ENCODE data around the gene CPLX1. TPM values are rescaled to one million over a fixed set of nuclear protein-coding genes. Genes with fewer than 3 reads are reported as not detected.

CPLX1 gene
- total RNA-seq, 1 donor = not detected

DNA sequence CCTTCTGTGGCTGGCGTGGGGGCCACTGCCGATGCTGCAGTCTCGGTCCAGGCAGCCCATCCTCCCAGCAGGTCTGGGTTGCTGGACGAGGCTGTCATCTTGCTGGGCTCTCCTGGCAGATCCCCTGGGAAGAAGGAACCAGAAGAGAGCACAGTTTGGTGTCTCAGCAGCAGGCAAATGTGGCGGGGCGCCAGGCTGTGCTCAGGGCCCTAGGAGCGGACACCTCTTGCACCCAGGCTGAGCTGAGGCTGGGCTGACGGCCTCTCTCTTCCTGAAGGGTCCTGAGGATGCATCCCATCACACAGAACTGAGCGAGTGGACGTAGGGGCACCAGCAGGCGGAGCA, 39.2 kb upstream of the CPLX1 start:
- Histone ChIP-seq H3K9me3 (ENCODE audit: low read depth, low read length) (no peaks in the 10 kb centered on the region), H2AFZ (ENCODE audit: low read length) (no peak overlapping the region), H3K4me2 (ENCODE audit: insufficient read depth, low read length) (no peak overlapping the region), H3K27ac (ENCODE audit: low read depth, low read length) (no peak overlapping the region), H4K20me1 (ENCODE audit: insufficient read depth, low read length) (peaks cover 5% of the 10 kb centered on the region), H3K36me3 (ENCODE audit: insufficient read depth, low read length) (peaks cover 42% of the 10 kb centered on the region), H3K4me1 (ENCODE audit: insufficient read depth, low read length) (no peaks in the 10 kb centered on the region), H3K4me3 (ENCODE audit: insufficient read depth, low read length) (no peak overlapping the region), H3K79me2 (ENCODE audit: insufficient read depth, low read length) (no peaks in the 10 kb centered on the region), H3K27me3 (ENCODE audit: insufficient read depth, low read length) (no peaks in the 10 kb centered on the region)
- TF ChIP-seq, protein P1, sequence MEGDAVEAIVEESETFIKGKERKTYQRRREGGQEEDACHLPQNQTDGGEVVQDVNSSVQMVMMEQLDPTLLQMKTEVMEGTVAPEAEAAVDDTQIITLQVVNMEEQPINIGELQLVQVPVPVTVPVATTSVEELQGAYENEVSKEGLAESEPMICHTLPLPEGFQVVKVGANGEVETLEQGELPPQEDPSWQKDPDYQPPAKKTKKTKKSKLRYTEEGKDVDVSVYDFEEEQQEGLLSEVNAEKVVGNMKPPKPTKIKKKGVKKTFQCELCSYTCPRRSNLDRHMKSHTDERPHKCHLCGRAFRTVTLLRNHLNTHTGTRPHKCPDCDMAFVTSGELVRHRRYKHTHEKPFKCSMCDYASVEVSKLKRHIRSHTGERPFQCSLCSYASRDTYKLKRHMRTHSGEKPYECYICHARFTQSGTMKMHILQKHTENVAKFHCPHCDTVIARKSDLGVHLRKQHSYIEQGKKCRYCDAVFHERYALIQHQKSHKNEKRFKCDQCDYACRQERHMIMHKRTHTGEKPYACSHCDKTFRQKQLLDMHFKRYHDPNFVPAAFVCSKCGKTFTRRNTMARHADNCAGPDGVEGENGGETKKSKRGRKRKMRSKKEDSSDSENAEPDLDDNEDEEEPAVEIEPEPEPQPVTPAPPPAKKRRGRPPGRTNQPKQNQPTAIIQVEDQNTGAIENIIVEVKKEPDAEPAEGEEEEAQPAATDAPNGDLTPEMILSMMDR (IDR thresholded peaks at IDR 0.05; ENCODE audit: extremely low read depth, low read depth, low read length) = no peak
- peak; percentile 75 for DNase-seq (ENCODE audit: insufficient read length, low spot score, missing footprints)

DNA sequence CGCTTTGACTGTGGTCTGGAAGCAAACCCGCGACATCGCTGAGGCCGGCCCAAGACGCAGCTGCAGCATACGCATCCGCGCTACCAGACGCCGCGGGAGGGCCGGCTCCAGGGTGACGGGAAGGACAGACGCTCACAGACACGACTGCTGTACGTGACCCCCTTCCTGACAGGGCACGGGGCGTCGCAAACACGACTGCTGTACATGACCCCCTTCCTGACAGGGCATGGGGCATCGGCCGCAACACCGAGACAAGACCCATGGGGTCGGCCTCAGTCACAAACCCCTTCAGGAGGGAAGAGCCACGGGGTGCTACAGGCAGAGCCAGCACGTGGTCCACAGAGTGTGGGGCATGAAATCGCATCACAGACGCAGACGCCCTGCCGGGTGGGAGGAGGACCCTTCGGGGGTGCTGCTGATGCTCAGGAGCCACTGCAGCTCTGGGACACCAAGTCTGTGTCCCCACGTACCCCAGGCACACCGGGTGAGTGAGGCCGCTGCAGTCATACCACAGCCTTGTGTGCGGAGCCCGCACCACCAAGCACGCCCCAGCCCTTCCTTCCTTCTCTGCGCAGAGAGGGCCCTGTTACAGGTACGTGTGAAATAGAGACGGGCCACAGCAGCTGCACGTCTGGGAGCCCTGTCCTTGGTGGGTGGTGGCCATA, 38.7 kb upstream of the CPLX1 start:
- Histone ChIP-seq H3K9me3 (ENCODE audit: low read depth, low read length) (no peaks in the 10 kb centered on the region), H3K79me2 (ENCODE audit: insufficient read depth, low read length) (no peaks in the 10 kb centered on the region), H3K27me3 (ENCODE audit: insufficient read depth, low read length) (no peaks in the 10 kb centered on the region), H3K36me3 (ENCODE audit: insufficient read depth, low read length) (peaks cover 39% of the 10 kb centered on the region), H3K4me2 (ENCODE audit: insufficient read depth, low read length) (no peak overlapping the region), H3K27ac (ENCODE audit: low read depth, low read length) (no peak overlapping the region), H2AFZ (ENCODE audit: low read length) (no peak overlapping the region), H4K20me1 (ENCODE audit: insufficient read depth, low read length) (peaks cover under 1% of the 10 kb centered on the region), H3K4me1 (ENCODE audit: insufficient read depth, low read length) (no peaks in the 10 kb centered on the region), H3K4me3 (ENCODE audit: insufficient read depth, low read length) (no peak overlapping the region)
- TF ChIP-seq, protein P1 (IDR thresholded peaks at IDR 0.05; ENCODE audit: extremely low read depth, low read depth, low read length) = no peak
- peak; percentile 49 for DNase-seq (ENCODE audit: insufficient read length, low spot score, missing footprints)

DNA sequence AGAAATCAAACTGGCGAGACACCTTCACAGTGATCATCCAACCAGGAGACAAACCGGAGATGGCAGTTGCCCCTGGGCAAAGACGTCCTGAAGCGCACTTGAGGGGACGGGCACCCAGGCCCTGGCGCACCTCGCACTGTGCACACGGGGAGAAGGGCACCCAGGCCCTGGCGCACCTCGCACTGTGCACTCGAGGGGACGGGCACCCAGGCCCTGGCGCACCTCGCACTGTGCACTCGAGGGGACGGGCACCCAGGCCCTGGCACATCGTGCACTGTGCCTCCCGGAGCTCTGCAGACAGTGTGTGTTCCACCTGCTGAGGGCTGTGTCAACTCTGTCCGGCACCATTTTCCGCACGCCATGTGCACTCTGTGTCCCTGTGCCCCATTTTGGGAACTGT, 34.6 kb upstream of the CPLX1 start:
- TF ChIP-seq, protein P1 (IDR thresholded peaks at IDR 0.05; ENCODE audit: extremely low read depth, low read depth, low read length) = no peak
- DNase-seq (ENCODE audit: insufficient read length, low spot score, missing footprints) = peak; percentile 49
- Histone ChIP-seq H4K20me1 (ENCODE audit: insufficient read depth, low read length) (peaks cover 4% of the 10 kb centered on the region), H3K4me3 (ENCODE audit: insufficient read depth, low read length) (no peak overlapping the region), H3K4me1 (ENCODE audit: insufficient read depth, low read length) (no peaks in the 10 kb centered on the region), H3K9me3 (ENCODE audit: low read depth, low read length) (no peaks in the 10 kb centered on the region), H3K79me2 (ENCODE audit: insufficient read depth, low read length) (no peaks in the 10 kb centered on the region), H3K27ac (ENCODE audit: low read depth, low read length) (no peak overlapping the region), H3K36me3 (ENCODE audit: insufficient read depth, low read length) (peaks cover 59% of the 10 kb centered on the region), H3K27me3 (ENCODE audit: insufficient read depth, low read length) (no peaks in the 10 kb centered on the region), H3K4me2 (ENCODE audit: insufficient read depth, low read length) (no peak overlapping the region), H2AFZ (ENCODE audit: low read length) (no peak overlapping the region)

DNA sequence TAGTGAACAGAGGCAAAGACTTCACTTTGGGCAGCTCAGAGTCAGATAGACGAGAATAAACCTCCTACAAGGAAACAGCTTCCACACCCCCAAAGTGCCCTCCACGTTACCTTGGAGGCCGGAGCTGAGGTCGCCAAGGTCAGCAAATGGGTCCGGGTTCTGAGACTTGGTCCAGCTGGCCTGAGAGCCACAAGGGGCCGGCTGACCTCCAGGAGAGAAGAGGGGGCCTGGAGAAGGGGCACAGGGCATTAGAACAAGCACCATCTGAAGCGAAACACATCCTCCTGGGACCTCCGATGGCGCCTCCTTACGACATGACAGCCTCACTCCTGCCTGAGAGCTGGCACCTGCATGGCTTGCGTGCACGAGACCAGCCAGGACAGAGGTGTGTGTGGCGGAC, 33.6 kb upstream of the CPLX1 start:
- H3K36me3 ChIP-seq (ENCODE audit: insufficient read depth, low read length) = peaks cover 60% of the 10 kb centered on the region

More for the DNA sequence above, 33.6 kb upstream of the CPLX1 start:
- no peaks in the 10 kb centered on the region for H3K27me3 ChIP-seq (ENCODE audit: insufficient read depth, low read length)
- no peaks in the 10 kb centered on the region for H3K4me1 ChIP-seq (ENCODE audit: insufficient read depth, low read length)
- no peak overlapping the region for H2AFZ ChIP-seq (ENCODE audit: low read length)
- no peak overlapping the region for H3K4me3 ChIP-seq (ENCODE audit: insufficient read depth, low read length)
- peak; percentile 45 for DNase-seq (ENCODE audit: insufficient read length, low spot score, missing footprints)
- H3K27ac ChIP-seq (ENCODE audit: low read depth, low read length) = no peak overlapping the region
- no peaks in the 10 kb centered on the region for H3K9me3 ChIP-seq (ENCODE audit: low read depth, low read length)
- H3K4me2 ChIP-seq (ENCODE audit: insufficient read depth, low read length) = no peak overlapping the region
- TF ChIP-seq, protein P1 (IDR thresholded peaks at IDR 0.05; ENCODE audit: extremely low read depth, low read depth, low read length) = no peak
- no peaks in the 10 kb centered on the region for H3K79me2 ChIP-seq (ENCODE audit: insufficient read depth, low read length)
- H4K20me1 ChIP-seq (ENCODE audit: insufficient read depth, low read length) = peaks cover 4% of the 10 kb centered on the region

Measured in osteoblast (primary cell).